ENCODE results near the gene CELSR2.

DNA sequence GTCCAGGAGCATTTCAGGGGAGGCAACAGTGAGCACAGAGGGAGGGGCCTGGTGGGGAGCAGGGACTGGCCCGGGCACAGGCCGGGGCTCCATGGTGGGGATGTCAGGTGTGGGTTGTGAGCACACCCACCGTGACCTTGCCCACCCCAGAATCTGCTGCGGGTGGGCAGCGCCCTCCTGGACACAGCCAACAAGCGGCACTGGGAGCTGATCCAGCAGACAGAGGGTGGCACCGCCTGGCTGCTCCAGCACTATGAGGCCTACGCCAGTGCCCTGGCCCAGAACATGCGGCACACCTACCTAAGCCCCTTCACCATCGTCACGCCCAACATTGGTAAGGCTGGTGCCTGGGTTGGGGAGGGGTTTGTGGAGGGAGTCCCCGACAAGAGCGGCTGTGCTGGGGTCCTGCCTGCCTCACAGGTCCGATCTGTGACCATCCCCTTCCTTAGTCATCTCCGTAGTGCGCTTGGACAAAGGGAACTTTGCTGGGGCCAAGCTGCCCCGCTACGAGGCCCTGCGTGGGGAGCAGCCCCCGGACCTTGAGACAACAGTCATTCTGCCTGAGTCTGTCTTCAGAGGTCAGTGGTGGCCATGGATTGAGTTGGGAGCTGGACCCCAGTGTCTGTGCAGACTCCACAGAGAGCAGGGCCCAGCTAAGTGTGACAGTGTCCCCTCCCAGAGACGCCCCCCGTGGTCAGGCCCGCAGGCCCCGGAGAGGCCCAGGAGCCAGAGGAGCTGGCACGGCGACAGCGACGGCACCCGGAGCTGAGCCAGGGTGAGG is 19.3 kb downstream of the CELSR2 start:
- TF ChIP-seq CTCF (IDR thresholded peaks at IDR 0.05), result no peak
- no peak for TF ChIP-seq POLR2A (IDR thresholded peaks at IDR 0.05)

All from lower leg skin (tissue), 3 donors.